Dedifferentiated amniotic fluid mesenchymal stem cell (primary cell): ENCODE measurements around the gene LUZP4.
"Not testable (repeated sequence)": the region's sequence is repeated elsewhere in the genome, so short reads cannot be mapped to it uniquely, and the experiment has no call there.

Source experiments
- DNase-seq: peaks from one replicate; pipeline ENCODE4 v3.0.0-alpha.2; 2016; ENCODE audit errors: extremely low spot score

Gene LUZP4

GRCh38 chrX:115337491-115338144, 48.1 kb downstream of the LUZP4 start:
- peak; percentile 72 for DNase-seq

DNA sequence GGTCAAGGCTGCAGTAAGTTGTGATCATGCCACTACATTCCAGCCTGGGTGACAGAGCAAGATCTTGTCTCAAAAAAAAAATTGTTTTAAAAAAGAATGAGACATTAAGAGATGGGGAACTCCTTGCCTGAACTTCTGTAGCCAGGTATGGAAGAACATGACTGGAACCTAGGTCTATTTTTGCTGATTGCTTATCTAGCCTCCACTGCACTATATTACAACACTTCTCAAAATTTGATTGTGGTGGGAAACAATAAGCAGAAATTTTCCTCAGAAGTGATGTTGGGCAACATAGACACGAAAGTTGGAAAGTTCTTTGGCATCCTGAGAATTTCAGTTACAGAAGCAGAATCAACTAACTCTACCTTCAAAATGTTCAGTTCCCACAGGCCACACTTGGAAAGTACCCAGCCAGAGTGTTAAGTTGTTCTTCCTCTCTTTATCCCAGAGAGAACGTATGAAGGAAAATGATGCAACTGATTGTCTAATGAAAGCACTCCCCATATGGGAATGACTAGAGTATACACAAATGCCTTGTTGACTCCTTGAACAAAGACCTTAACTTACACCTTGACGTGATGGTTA, 50.0 kb downstream of the LUZP4 start:
- DNase-seq: no peak

GRCh38 chrX:115341421-115341820, 51.9 kb downstream of the LUZP4 start:
- no peak for DNase-seq

DNA sequence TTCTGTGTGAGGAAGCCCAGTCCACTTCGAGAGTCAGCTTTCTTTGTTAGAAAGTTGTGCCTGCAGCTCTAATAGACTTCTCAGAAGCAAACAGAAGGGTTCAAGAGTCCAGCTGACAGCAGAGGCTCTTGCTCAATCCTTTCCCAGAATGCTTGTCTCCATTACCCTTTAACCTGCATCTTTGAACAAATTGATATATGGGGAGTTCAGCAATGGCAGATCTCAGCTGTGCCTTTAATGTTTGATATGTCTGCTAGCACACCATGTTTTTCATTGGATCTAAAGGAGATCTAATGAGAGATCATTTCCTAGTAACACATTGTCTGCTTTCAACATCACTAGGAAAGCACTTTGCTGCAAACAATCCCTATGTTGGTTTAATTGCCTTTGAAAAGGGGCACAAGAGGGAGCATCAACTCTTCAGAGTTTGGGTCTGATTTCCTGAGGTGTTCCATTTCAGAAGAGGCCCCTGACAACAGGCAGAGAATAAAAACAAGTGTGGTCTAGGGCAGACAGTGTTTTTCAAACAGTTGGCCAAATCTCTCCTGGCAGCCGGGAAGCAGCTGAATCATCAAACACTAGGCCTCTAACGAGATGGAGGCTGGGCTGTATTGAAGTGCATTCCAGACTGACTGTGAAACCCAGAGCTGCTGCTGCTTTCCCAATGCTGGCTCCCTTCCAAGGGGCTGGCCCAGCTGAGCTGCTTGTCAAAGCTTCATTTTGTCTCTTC, 55.5 kb downstream of the LUZP4 start:
- peak; percentile 91 for DNase-seq

DNA sequence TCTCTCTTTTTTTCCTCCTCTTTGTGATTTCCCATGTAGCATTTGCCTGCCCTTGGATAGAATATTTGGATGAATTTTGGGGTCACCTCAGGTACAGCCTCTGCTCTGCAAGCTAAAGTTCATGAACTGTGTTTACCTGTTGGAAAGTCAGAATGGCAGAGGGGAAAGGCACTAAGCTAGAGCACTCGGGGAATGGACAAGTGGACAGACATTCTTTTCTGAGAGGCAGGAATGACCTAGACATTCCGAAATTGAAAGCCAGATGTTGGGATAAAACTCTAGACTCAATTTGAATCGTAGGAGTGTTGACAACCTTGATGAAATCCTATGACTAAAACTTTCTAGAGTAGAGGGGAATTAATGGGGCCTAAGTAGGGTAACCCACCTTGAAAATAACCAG, 56.1 kb downstream of the LUZP4 start:
- DNase-seq: no peak

DNA sequence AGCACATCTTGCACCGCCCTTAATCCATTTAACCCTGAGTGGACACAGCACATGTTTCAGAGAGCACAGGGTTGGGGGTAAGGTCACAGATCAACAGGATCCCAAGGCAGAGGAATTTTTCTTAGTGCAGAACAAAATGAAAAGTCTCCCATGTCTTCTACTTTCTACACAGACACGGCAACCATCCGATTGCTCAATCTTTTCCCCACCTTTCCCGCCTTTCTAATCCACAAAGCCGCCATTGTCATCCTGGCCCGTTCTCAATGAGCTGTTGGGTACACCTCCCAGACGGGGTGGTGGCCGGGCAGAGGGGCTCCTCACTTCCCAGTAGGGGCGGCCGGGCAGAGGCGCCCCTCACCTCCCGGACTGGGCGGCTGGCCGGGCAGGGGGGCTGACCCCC, 57.2 kb downstream of the LUZP4 start:
- not testable (repeated sequence) for DNase-seq

- no peak for DNase-seq
These were observed 59.1 kb downstream of the LUZP4 start for GRCh38 chrX:115348446-115349225.

- DNase-seq: peak; percentile 42
These were observed 61.3 kb downstream of the LUZP4 start for GRCh38 chrX:115350711-115351381.

GRCh38 chrX:115356369-115356768, 66.9 kb downstream of the LUZP4 start:
- DNase-seq: no peak
